Right lobe of liver (tissue), 6 donors: Measurements from ENCODE around the gene C5orf34. TPM values are rescaled to one million over a fixed set of nuclear protein-coding genes. Genes with fewer than 3 reads are reported as not detected.
"Not testable (repeated sequence)": the region's sequence is repeated elsewhere in the genome, so short reads cannot be mapped to it uniquely, and the experiment has no call there.

Source experiments
- ATAC-seq, 4 donors: fragments of 200-7000 bp; cut with Tn5 transposase; one replicate each; pipeline ENCODE4 v1.9.1; 2020; ENCODE audit warnings: mild to moderate bottlenecking in 4 of 4, moderate library complexity in 4 of 4
- DNase-seq, 3 donors: peaks; one replicate each; pipeline ENCODE4 v3.0.0-alpha.2; 2020
- H3K27ac ChIP-seq, 3 donors: fragments of 200-600 bp; one replicate each; pipeline ENCODE4 v1.8.0; 2022
- H3K27me3 ChIP-seq, 2 donors: fragments of 200-600 bp; one replicate each; pipeline ENCODE4 v1.8.0; 2022
- H3K36me3 ChIP-seq, 4 donors: fragments of 200-600 bp; sonication (generic) in 1 of 4; one replicate each; pipeline versions ENCODE4 v1.5.1 to v1.8.0; 2017 to 2022; ENCODE audit warnings: control low read depth in 1 of 4
- H3K4me1 ChIP-seq, 4 donors: fragments of 200-600 bp; sonication (generic) in 1 of 4; one replicate each; pipeline versions ENCODE4 v1.5.1 to v1.8.0; 2017 to 2022; ENCODE audit warnings: control low read depth in 1 of 4
- H3K4me3 ChIP-seq, 3 donors: fragments of 200-600 bp; one replicate each; pipeline ENCODE4 v1.8.0; 2022
- H3K9me3 ChIP-seq, 4 donors: fragments of 200-600 bp; sonication (generic) in 1 of 4; one replicate each; pipeline versions ENCODE4 v1.5.1 to v1.8.0; 2017 to 2022; ENCODE audit warnings: control low read depth in 1 of 4
- POLR2A ChIP-seq: fragments of 450-650 bp; IDR thresholded peaks from one replicate; pipeline ENCODE4 v1.6.1; 2017; ENCODE audit warnings: antibody characterized with exemption, mild to moderate bottlenecking
- WGBS: methylation state at CpG from one replicate; pipeline ENCODE4 v1.1.6; 2018; ENCODE audit warnings: low coverage, low lambda C conversion rate; ENCODE audit not compliant: insufficient coverage; ENCODE audit errors: missing lambda C conversion rate; 5-methylcytosine and 5-hydroxymethylcytosine counted together
- intact Hi-C, 2 donors: fragments of 100-400 bp; cut with DNase I; formaldehyde crosslinking; loops; one replicate each; pipeline versions ENCODE4 v1.11.2 to v1.14.1; 2022
- total RNA-seq, 6 experiments: library from RNA; depleted of rRNA in 2 of 6; stranded (reverse); fragments of >200 nt in 2 of 6; fragmentation: NEBNext Ultra II Directional in 3 of 6; extraction: Animal tissue kit (Norgen Biotek cat#: 25700) in 3 of 6; gene quantifications; one replicate each; pipeline versions ENCODE4 v1.1.0 to v1.2.4, GENCODE V29; 2016 to 2023
- TF ChIP-seq, protein P1 (sequence below), 4 donors: fragments of 200-600 bp in 3 of 4; fragments of 450-650 bp in 1 of 4; IDR thresholded peaks; one replicate each; pipeline versions ENCODE4 v1.5.1 to v1.8.0; 2016 to 2022; ENCODE audit warnings: antibody characterized with exemption in 4 of 4, mild to moderate bottlenecking in 2 of 4
- donor health status: DM: no; HTN: yes; CAD: no.
- donor health status: DM: no; HTN: no; CAD: no.
- donor health status: DM: no; HTN: no; CAD: no.
- donor health status: DM: no; HTN: yes; CAD: no.
- donor health status: DM: no; HTN: yes; CAD: no.

Gene C5orf34
- total RNA-seq, 6 experiments from 2014 or later = 0.15 to 0.99 (median 0.72) TPM

DNA sequence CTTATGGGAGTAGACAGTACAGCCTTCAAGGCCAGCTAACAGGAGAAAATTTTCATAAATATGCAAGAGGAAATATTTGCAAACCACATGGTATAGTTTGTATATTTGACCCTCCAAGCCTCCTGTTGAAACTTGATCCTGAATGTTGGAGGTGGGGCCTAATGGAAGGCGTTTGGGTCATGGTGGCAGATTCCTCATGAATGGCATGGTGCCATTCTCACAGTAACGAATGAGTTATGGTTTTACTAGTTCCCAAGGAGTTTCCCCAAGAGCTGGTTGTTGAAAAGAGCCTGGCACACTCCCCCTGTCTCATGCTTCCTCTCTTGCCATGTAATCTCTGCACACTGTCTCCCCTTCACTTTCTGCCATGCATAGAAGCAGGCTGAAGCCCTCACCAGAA lies 45.2 kb upstream of the C5orf34 start:
- Histone ChIP-seq H3K27me3 (no peaks in the 10 kb centered on the region), H3K27ac (no peak overlapping the region), H3K9me3 (no peaks in the 10 kb centered on the region), H3K4me3 (no peak overlapping the region), H3K36me3 (no peaks in the 10 kb centered on the region), H3K4me1 (peaks cover 0 to 7% (median 3%) of the 10 kb centered on the region in 4 donors)
- DNase-seq (no peak), ATAC-seq (no peak)
- WGBS = 62% methylated on average over 2 of the region's 2 CpGs
- TF ChIP-seq POLR2A = no peak
- TF ChIP-seq, protein P1, sequence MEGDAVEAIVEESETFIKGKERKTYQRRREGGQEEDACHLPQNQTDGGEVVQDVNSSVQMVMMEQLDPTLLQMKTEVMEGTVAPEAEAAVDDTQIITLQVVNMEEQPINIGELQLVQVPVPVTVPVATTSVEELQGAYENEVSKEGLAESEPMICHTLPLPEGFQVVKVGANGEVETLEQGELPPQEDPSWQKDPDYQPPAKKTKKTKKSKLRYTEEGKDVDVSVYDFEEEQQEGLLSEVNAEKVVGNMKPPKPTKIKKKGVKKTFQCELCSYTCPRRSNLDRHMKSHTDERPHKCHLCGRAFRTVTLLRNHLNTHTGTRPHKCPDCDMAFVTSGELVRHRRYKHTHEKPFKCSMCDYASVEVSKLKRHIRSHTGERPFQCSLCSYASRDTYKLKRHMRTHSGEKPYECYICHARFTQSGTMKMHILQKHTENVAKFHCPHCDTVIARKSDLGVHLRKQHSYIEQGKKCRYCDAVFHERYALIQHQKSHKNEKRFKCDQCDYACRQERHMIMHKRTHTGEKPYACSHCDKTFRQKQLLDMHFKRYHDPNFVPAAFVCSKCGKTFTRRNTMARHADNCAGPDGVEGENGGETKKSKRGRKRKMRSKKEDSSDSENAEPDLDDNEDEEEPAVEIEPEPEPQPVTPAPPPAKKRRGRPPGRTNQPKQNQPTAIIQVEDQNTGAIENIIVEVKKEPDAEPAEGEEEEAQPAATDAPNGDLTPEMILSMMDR (IDR thresholded peaks at IDR 0.05) = no peak
- intact Hi-C loops = no loop called here

DNA sequence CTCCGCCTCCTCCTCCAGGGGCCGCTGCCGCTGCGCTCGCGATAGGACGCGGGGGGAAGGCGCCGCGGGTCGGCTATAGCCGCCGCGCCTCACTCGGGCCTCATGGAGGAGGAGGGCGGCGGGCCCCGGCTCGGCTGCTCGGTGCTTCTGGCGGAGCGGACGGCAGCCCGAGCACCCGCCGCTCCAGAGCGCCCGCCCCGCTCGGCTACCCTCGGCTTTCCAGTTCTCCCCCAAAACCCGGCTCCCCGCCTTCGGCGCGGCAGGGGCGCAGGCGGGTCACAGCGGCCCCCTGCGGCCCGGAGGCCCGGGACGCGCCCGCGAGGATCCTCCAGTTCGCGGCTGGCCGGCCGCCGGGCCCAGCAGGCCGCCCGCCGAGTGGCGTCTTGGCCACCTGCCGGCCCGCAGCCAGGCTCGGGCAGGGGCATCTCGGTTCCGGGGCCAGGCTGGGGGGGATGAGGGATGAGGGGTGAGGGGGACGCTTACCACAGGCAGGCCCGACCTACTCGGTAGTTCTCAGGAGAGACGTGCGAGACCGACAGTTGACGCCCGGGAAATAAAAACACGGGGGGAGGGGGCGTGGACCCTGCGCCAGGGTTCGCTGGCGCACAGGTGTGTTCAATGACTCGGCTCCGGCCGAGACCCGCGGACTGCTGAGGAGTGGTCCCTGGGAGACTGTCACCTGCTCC lies 42.1 kb upstream of the C5orf34 start, which contains the start of gene PAIP1:
PAIP1 (minus strand) TSS at position 221 of the 686 bp plus-strand sequence. CDS start 231 bp downstream, outside the sequence.
- ATAC-seq (peak; percentile 86 to 93 (median 90)), DNase-seq (peak; percentile 83 to 93 (median 86))
- no peaks in the 10 kb centered on the region for H3K27me3 ChIP-seq
- H3K4me3 ChIP-seq = peak within 1 kb of the TSS; percentile 75 to 81 (median 81)
- peak within 1 kb of the TSS; percentile 96 to 97 (median 96) for H3K27ac ChIP-seq
- H3K36me3 ChIP-seq = peaks cover 0 to 15% (median 0%) of the 10 kb centered on the region in 4 donors
- no peaks in the 10 kb centered on the region for H3K9me3 ChIP-seq
- TF ChIP-seq, protein P1 (IDR thresholded peaks at IDR 0.05) = peak; percentile 72 to 90 (median 86)
- TF ChIP-seq POLR2A = peak; percentile 84
- WGBS = no CpG with 5 or more reads among the region's 79 CpGs
- intact Hi-C loops = no loop called here
- peaks cover 0 to 31% (median 6%) of the 10 kb centered on the region in 4 donors for H3K4me1 ChIP-seq

DNA sequence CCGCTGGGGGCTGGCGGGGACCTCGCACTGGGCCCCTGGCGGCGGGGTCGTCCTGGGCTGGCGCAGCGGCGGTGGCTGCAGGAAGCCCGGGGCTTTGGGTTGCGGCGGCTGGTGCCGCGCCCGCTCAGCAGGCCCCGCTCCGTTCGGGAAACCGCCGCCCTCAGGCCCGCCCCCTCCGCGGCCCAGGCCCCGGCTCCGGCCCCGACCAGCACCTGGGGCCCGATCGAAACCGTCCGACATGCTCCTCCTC lies 41.6 kb upstream of the C5orf34 start:
- H3K4me1 ChIP-seq = peaks cover 0 to 31% (median 6%) of the 10 kb centered on the region in 4 donors
- intact Hi-C loops, H3K27me3 ChIP-seq, H3K9me3 ChIP-seq: not testable (repeated sequence)
- no CpG with 5 or more reads among the region's 30 CpGs for WGBS
- ATAC-seq (peak; percentile 93 to 98 (median 95)), DNase-seq (peak in 2 of 3 donors; percentile 91 to 92)
- peak overlapping the region; percentile 75 to 81 (median 81) for H3K4me3 ChIP-seq
- H3K27ac ChIP-seq = peak overlapping the region; percentile 96 to 97 (median 96)
- H3K36me3 ChIP-seq = peaks cover 0 to 18% (median 0%) of the 10 kb centered on the region in 4 donors

DNA sequence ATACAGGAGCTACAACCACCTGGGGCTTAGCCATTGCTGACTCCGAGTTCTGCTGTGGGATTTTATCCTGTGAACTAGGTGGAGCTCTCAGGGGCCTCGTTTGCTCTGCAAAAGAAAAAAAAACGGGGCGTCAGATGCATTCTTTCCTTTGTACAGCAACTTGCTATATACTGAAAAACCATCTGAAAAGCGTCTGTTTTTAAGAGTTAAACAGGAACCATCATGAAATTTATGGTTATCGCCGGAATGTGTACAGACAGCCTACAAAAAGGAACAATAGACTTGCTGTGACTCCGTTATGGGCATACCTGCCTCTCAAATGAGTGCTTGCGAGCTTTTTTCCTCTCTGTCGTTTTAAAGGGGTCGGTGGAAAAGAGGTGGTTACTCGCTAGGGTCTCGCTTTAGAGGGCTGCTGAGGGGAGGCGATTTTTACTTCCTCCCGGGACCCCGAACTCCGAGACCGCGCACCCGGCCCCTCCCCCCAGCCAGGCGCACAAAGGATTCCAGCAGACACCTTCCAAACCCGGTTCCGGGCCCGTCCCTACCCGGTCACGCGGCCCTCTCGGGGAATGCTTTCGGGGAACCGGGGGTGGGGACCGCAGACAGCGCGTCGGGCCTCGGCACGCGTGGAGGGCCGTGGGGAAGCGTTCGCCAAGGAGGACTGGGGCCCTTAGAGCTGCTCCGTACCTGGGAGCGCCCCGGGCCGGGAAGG lies 41.1 kb upstream of the C5orf34 start:
- TF ChIP-seq, protein P1 (IDR thresholded peaks at IDR 0.05) = no peak
- no peak for TF ChIP-seq POLR2A
- intact Hi-C loops = no loop called here
- no peaks in the 10 kb centered on the region for H3K9me3 ChIP-seq
- WGBS = 0% methylated on average over 10 of the region's 44 CpGs
- DNase-seq (peak; percentile 74 to 80 (median 76)), ATAC-seq (peak; percentile 53 to 58 (median 56))
- H3K27me3 ChIP-seq = no peaks in the 10 kb centered on the region
- H3K27ac ChIP-seq = peak overlapping the region; percentile 96 to 97 (median 96)
- H3K4me1 ChIP-seq = peaks cover 0 to 31% (median 6%) of the 10 kb centered on the region in 4 donors
- H3K4me3 ChIP-seq = peak overlapping the region; percentile 75 to 81 (median 81)
- peaks cover 0 to 18% (median 0%) of the 10 kb centered on the region in 4 donors for H3K36me3 ChIP-seq

DNA sequence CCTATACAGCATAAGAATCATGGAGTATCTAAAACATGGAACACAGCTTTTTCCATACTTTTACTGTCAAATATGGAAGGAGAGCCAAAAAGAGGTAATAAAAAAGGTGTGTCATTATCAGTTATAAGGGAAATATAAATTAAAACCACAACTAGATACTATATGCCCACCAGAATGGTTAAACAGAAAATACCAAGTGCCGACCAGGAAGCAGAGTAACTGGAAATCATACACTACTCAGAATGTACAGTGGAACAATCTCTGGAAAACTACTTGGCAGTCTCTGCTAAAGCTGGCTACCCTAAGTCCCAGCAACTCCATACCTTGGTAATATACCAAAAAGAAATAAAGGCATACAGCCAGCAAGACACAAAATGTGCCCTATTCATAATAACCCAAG lies 39.5 kb upstream of the C5orf34 start:
- Histone ChIP-seq H3K27ac (no peak overlapping the region), H3K36me3 (peaks cover 0 to 18% (median 0%) of the 10 kb centered on the region in 4 donors), H3K4me1 (peaks cover 0 to 31% (median 6%) of the 10 kb centered on the region in 4 donors), H3K9me3 (no peaks in the 10 kb centered on the region), H3K27me3 (no peaks in the 10 kb centered on the region), H3K4me3 (no peak overlapping the region)
- WGBS = 82% methylated on average over 1 of the region's 1 CpG
- intact Hi-C loops = no loop called here
- no peak for DNase-seq
- TF ChIP-seq, protein P1 (IDR thresholded peaks at IDR 0.05) = no peak
- ATAC-seq = no peak
